B cell (primary cell): ENCODE results near the gene CAPN14. TPM values are rescaled to one million over a fixed set of nuclear protein-coding genes. Genes with fewer than 3 reads are reported as not detected.

Experiments used
- ATAC-seq: fragments of 200-7000 bp; cut with Tn5 transposase; one replicate; pipeline ENCODE4 v1.10.0; 2021; ENCODE audit warnings: low read depth, mild to moderate bottlenecking, moderate number of reproducible peaks, moderate library complexity
- CTCF ChIA-PET: fragments of 350-600 bp; sonication (Branson Sonifier 250); formaldehyde crosslinking; loops from one replicate; lab custom pipeline; 2021; ENCODE audit warnings: antibody characterized with exemption, inconsistent platforms; lab: Charles Lee
- POLR2A ChIA-PET: fragments of 350-600 bp; sonication (Branson Sonifier 250); formaldehyde crosslinking; loops from one replicate; lab custom pipeline; 2021; ENCODE audit warnings: antibody characterized with exemption; lab: Charles Lee
- DNase-seq: peaks from one replicate; pipeline ENCODE4 v3.0.0; 2013
- H2AFZ ChIP-seq: 2 replicates; pipeline ENCODE4 v1.6.1; 2012; ENCODE audit warnings: mild to moderate bottlenecking, low read depth, low read length; ENCODE audit not compliant: insufficient read depth, poor library complexity, severe bottlenecking
- H3K27ac ChIP-seq, 2 donors: 1 replicate in 1 of 2; 2 replicates in 1 of 2; pipeline ENCODE4 v1.5.1; 2012 to 2013; ENCODE audit warnings: low read length in 2 of 2, mild to moderate bottlenecking in 2 of 2, moderate library complexity in 1 of 2
- H3K27me3 ChIP-seq, 4 experiments: fragments of 200-600 bp in 1 of 4; sonication (generic) in 1 of 4; replicated peaks in 1 of 4; 1 replicate in 2 of 4; 2 replicates in 2 of 4; pipeline versions ENCODE4 v1.6.1 to v1.7.0; 2013 to 2016; ENCODE audit warnings: low read length in 3 of 4, mild to moderate bottlenecking in 2 of 4, mixed read lengths in 1 of 4, moderate library complexity in 1 of 4; ENCODE audit not compliant: insufficient read depth in 4 of 4, control insufficient read depth in 3 of 4; ENCODE audit errors: control extremely low read depth in 1 of 4
- H3K36me3 ChIP-seq, 2 experiments: replicated peaks in 1 of 2; 1 replicate in 1 of 2; 2 replicates in 1 of 2; pipeline versions ENCODE4 v1.6.1 to v1.7.1; 2013; ENCODE audit warnings: low read length in 1 of 2; ENCODE audit not compliant: insufficient read depth in 2 of 2, control insufficient read depth in 1 of 2; ENCODE audit errors: control extremely low read depth in 1 of 2, extremely low read depth in 1 of 2
- H3K4me1 ChIP-seq, 2 donors: fragments of 200-600 bp in 1 of 2; sonication (generic) in 1 of 2; 1 replicate in 1 of 2; 2 replicates in 1 of 2; pipeline versions ENCODE4 v1.5.1 to v1.6.1; 2013 to 2017; ENCODE audit warnings: low read length in 2 of 2; ENCODE audit not compliant: control insufficient read depth in 2 of 2, insufficient read depth in 2 of 2
- H3K4me2 ChIP-seq: replicated peaks from 2 replicates; pipeline ENCODE3; 2012; ENCODE audit warnings: mild to moderate bottlenecking, low read depth, low read length; ENCODE audit not compliant: poor library complexity, severe bottlenecking
- H3K4me3 ChIP-seq, 5 experiments: fragments of 200-600 bp in 1 of 5; sonication (generic) in 1 of 5; 1 replicate in 3 of 5; 2 replicates in 2 of 5; pipeline versions ENCODE4 v1.5.1 to v1.7.0; 2011 to 2016; ENCODE audit warnings: low read length in 4 of 5, mild to moderate bottlenecking in 4 of 5, low read depth in 2 of 5, control low read depth in 1 of 5, moderate library complexity in 1 of 5; ENCODE audit not compliant: insufficient read depth in 1 of 5; ENCODE audit errors: control extremely low read depth in 1 of 5, extremely low read depth in 1 of 5
- H3K79me2 ChIP-seq: fragments of 200-600 bp; sonication (generic); one replicate; pipeline ENCODE4 v1.6.0; 2016; ENCODE audit warnings: low read length; ENCODE audit not compliant: control insufficient read depth, insufficient read depth
- H3K9ac ChIP-seq: fragments of 200-600 bp; sonication (generic); 2 replicates; pipeline ENCODE4 v1.6.1; 2017; ENCODE audit warnings: mild to moderate bottlenecking, low read length, moderate library complexity
- H3K9me3 ChIP-seq, 3 donors: one replicate each; pipeline versions ENCODE4 v1.6.1 to v1.7.1; 2013; ENCODE audit warnings: low read length in 2 of 3; ENCODE audit not compliant: control insufficient read depth in 2 of 3, insufficient read depth in 1 of 3; ENCODE audit errors: control extremely low read depth in 1 of 3
- H4K20me1 ChIP-seq: 2 replicates; pipeline ENCODE4 v1.6.0; 2012; ENCODE audit warnings: mild to moderate bottlenecking, low read length; ENCODE audit not compliant: insufficient read depth, control insufficient read depth, poor library complexity, severe bottlenecking
- H3K27ac Mint-ChIP-seq: one replicate; pipeline ENCODE4 v1.8.0; 2021; ENCODE audit warnings: mixed read lengths
- H3K27me3 Mint-ChIP-seq: one replicate; pipeline ENCODE4 v1.8.0; 2021; ENCODE audit warnings: mixed read lengths
- H3K4me1 Mint-ChIP-seq: one replicate; pipeline ENCODE4 v1.8.0; 2021; ENCODE audit warnings: mixed read lengths
- H3K4me3 Mint-ChIP-seq: one replicate; pipeline ENCODE4 v1.8.0; 2021; ENCODE audit warnings: mixed read lengths
- H3K9me3 Mint-ChIP-seq: one replicate; pipeline ENCODE4 v1.8.0; 2022; ENCODE audit warnings: mixed read lengths; ENCODE audit not compliant: insufficient read depth
- CTCF ChIP-seq: fragments of 200-600 bp; IDR thresholded peaks from one replicate; pipeline ENCODE4 v1.8.0; 2022; ENCODE audit warnings: antibody characterized with exemption, mild to moderate bottlenecking
- EZH2 ChIP-seq: IDR thresholded peaks from 2 replicates; pipeline ENCODE4 v1.6.1; 2012; ENCODE audit warnings: borderline replicate concordance, low read depth, mild to moderate bottlenecking, moderate library complexity, low read length; ENCODE audit not compliant: insufficient read depth, poor library complexity, severe bottlenecking
- WGBS: methylation state at CpG from one replicate; pipeline ENCODE4 v1.1.5; 2013; ENCODE audit warnings: missing lambda C conversion rate; ENCODE audit not compliant: insufficient coverage; 5-methylcytosine and 5-hydroxymethylcytosine counted together
- intact Hi-C: fragments of 100-400 bp; cut with micrococcal nuclease; formaldehyde crosslinking; loops from one replicate; pipeline ENCODE4 v1.10.0; 2022
- polyA plus RNA-seq: library from polyadenylated mRNA; depleted of rRNA; stranded (reverse); fragments of >200 nt; gene quantifications from 2 replicates; pipeline ENCODE4 v1.2.3, GENCODE V29; 2012
- total RNA-seq, 2 donors: library from RNA; stranded (reverse); fragments of 120-200 nt in 1 of 2; gene quantifications; 1 replicate in 1 of 2; 2 replicates in 1 of 2; pipeline versions ENCODE4 v1.2.3 to v1.2.4, GENCODE V29; 2013 to 2022

CAPN14 gene
- total and polyA plus RNA-seq, 2 donors (not counting 1 experiment from before 2014, with no cell fraction given): 2.5 to 7.8 TPM

GRCh38 chr2:31141443-31142085 is 75.8 kb downstream of the CAPN14 start:
- no peaks in the 10 kb centered on the region for H3K36me3 ChIP-seq
- peaks cover 14 to 16% of the 10 kb centered on the region in 2 donors for H3K4me1 ChIP-seq
- no peaks in the 10 kb centered on the region for H3K9me3 Mint-ChIP-seq
- no peak for ATAC-seq
- DNase-seq: no peak
- CTCF ChIA-PET: interaction anchor here (1.1 to 5.0 kb wide), 4 partner anchors 10 to 192 kb away, joined by 3 to 25 read pairs (median 10); no protein-coding TSS in a partner anchor
- peaks cover 9% of the 10 kb centered on the region for H3K4me1 Mint-ChIP-seq
- WGBS: 96% methylated on average over 14 of the region's 15 CpGs
- H3K27me3 ChIP-seq: peaks cover 0 to 7% (median 3%) of the 10 kb centered on the region in 4 experiments
- H3K27me3 Mint-ChIP-seq: peaks cover 6% of the 10 kb centered on the region
- H3K4me2 ChIP-seq: no peak overlapping the region
- no peak overlapping the region for H2AFZ ChIP-seq
- H3K9me3 ChIP-seq: no peaks in the 10 kb centered on the region
- H3K9ac ChIP-seq: no peak overlapping the region
- H3K27ac Mint-ChIP-seq: no peak overlapping the region
- H3K4me3 ChIP-seq: no peak overlapping the region
- no peaks in the 10 kb centered on the region for H4K20me1 ChIP-seq
- H3K27ac ChIP-seq: no peak overlapping the region
- no peaks in the 10 kb centered on the region for H3K79me2 ChIP-seq
- H3K4me3 Mint-ChIP-seq: no peak overlapping the region
- intact Hi-C loops: no loop called here
- TF ChIP-seq CTCF (no peak), EZH2 (no peak)
- POLR2A ChIA-PET: no interaction called here

DNA sequence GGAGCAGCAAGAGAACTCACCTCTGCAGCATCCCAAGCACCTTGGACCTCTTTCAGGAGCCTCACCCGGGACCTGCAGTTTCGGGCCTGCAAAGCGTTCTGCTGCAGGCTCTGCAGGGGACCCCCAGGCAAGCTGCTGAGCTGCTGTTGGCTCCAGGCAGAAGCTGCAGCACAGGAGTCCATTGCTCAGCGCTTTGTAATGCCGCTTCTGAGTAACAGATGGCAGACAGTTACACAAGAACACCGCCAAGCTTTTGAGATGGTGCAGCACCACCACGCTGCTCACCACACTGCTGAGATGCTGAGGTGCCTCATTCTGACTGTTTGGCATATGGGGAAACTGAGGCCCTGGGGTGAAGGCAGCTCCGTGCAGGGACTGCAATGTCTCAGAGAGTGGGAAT is 77.2 kb downstream of the CAPN14 start:
- H3K4me1 ChIP-seq: peaks cover 15 to 16% of the 10 kb centered on the region in 2 donors
- H3K4me3 ChIP-seq: no peak overlapping the region
- ChIA-PET CTCF (interaction anchor here (1.1 to 5.5 kb wide), 7 partner anchors 11 to 193 kb away, joined by 3 to 37 read pairs (median 16); no protein-coding TSS in a partner anchor), POLR2A (no interaction called here)
- intact Hi-C loops: no loop called here
- H3K9me3 ChIP-seq: no peaks in the 10 kb centered on the region
- no peaks in the 10 kb centered on the region for H3K36me3 ChIP-seq
- 91% methylated on average over 8 of the region's 8 CpGs for WGBS
- no peaks in the 10 kb centered on the region for H4K20me1 ChIP-seq
- H3K27ac Mint-ChIP-seq: no peak overlapping the region
- peaks cover 17% of the 10 kb centered on the region for H3K4me1 Mint-ChIP-seq
- peaks cover 17% of the 10 kb centered on the region for H3K27me3 Mint-ChIP-seq
- no peak overlapping the region for H3K27ac ChIP-seq
- no peak overlapping the region for H3K4me2 ChIP-seq
- DNase-seq (no peak), ATAC-seq (no peak)
- no peak for TF ChIP-seq EZH2
- TF ChIP-seq CTCF: no peak
- no peak overlapping the region for H2AFZ ChIP-seq
- H3K27me3 ChIP-seq: peaks cover 0 to 11% (median 7%) of the 10 kb centered on the region in 4 experiments
- H3K4me3 Mint-ChIP-seq: no peak overlapping the region
- no peaks in the 10 kb centered on the region for H3K79me2 ChIP-seq
- H3K9ac ChIP-seq: no peak overlapping the region
- H3K9me3 Mint-ChIP-seq: no peaks in the 10 kb centered on the region
